Parathyroid adenoma (tissue), 2 donors: ENCODE data around the gene TACC2.
"Not testable (repeated sequence)": the region's sequence is repeated elsewhere in the genome, so short reads cannot be mapped to it uniquely, and the experiment has no call there.

Source experiments
- H2AFZ ChIP-seq: fragments of 300-600 bp; sonication (generic); one replicate; pipeline ENCODE4 v1.7.0; 2017; ENCODE audit warnings: antibody characterized with exemption, mild to moderate bottlenecking
- H3K27ac ChIP-seq: fragments of 300-600 bp; sonication (generic); one replicate; pipeline ENCODE4 v1.7.0; 2017
- H3K27me3 ChIP-seq: fragments of 300-600 bp; sonication (generic); one replicate; pipeline ENCODE4 v1.7.0; 2017; ENCODE audit warnings: low read length; ENCODE audit not compliant: control insufficient read depth, insufficient read depth
- H3K36me3 ChIP-seq: fragments of 300-600 bp; sonication (generic); one replicate; pipeline ENCODE4 v1.7.0; 2017; ENCODE audit warnings: low read length; ENCODE audit not compliant: control insufficient read depth, insufficient read depth
- H3K4me1 ChIP-seq: fragments of 300-600 bp; sonication (generic); one replicate; pipeline ENCODE4 v1.7.0; 2017; ENCODE audit warnings: control low read depth
- H3K4me2 ChIP-seq: fragments of 300-600 bp; sonication (generic); one replicate; pipeline ENCODE4 v1.7.0; 2017; ENCODE audit warnings: low read length
- H3K4me3 ChIP-seq: fragments of 300-600 bp; sonication (generic); one replicate; pipeline ENCODE4 v1.7.0; 2017; ENCODE audit warnings: low read depth, low read length
- H3K79me2 ChIP-seq: fragments of 300-600 bp; sonication (generic); one replicate; pipeline ENCODE4 v1.7.0; 2017; ENCODE audit warnings: control low read depth
- H3K9ac ChIP-seq: fragments of 300-600 bp; sonication (generic); one replicate; pipeline ENCODE4 v1.7.0; 2017; ENCODE audit warnings: mild to moderate bottlenecking
- H3K9me3 ChIP-seq: fragments of 300-600 bp; sonication (generic); one replicate; pipeline ENCODE4 v1.7.0; 2017; ENCODE audit warnings: low read length; ENCODE audit not compliant: control insufficient read depth
- CTCF ChIP-seq: fragments of 300-600 bp; sonication (generic); IDR thresholded peaks from one replicate; pipeline ENCODE4 v1.7.0; 2017; ENCODE audit warnings: antibody characterized with exemption, mild to moderate bottlenecking
- donor health status: primary hyperparathyroidism.

The TACC2 gene

DNA sequence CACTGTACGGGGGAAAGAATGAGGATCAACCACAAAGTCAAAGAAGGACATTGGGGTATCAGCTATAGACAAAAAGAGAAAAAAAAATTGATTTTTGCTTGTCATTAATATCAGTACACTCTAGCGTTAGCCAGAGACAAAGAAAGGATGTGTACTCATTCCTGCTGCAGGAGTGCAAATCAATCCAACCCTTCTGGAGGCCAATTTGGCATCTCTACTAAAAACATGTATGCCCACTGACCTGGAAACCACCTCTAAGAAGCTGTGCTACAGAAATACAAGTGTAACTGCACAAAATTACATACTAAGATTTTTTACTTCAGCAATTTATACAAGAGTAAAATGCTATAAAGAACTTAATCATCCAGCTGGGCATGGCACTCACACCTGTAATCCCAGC, 27.5 kb upstream of the TACC2 start:
- Histone ChIP-seq H3K4me1 (no peaks in the 10 kb centered on the region), H3K4me2 (no peak overlapping the region), H3K4me3 (no peak overlapping the region), H3K79me2 (no peaks in the 10 kb centered on the region), H3K9me3 (no peaks in the 10 kb centered on the region), H3K9ac (no peak overlapping the region), H3K36me3 (no peaks in the 10 kb centered on the region), H2AFZ (no peak overlapping the region), H3K27ac (no peak overlapping the region), H3K27me3 (no peaks in the 10 kb centered on the region)
- TF ChIP-seq CTCF = no peak

DNA sequence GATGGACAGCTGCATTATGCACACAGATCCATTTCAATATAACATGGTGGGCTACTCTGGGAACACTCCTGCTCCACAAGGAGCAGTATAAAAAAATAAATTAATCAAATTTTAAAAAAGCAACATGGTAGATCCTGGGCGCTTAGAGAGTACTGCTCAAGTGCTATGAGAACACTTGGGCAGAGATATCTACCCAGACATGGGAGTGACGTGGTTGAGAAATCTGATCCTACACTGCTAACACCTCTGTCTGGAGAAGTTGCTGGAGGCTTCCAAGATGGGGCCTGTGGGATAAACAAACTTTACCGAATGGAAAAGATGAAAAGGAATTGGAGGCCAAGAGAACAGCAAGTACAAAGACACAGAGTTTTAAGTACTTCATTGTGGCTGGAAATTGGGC, 23.0 kb upstream of the TACC2 start:
- Histone ChIP-seq H3K9me3 (no peaks in the 10 kb centered on the region), H3K4me3 (no peak overlapping the region), H3K36me3 (no peaks in the 10 kb centered on the region), H3K27ac (no peak overlapping the region), H3K79me2 (no peaks in the 10 kb centered on the region), H3K4me1 (no peaks in the 10 kb centered on the region), H3K4me2 (no peak overlapping the region), H3K9ac (no peak overlapping the region), H3K27me3 (no peaks in the 10 kb centered on the region), H2AFZ (no peak overlapping the region)
- TF ChIP-seq CTCF = no peak

DNA sequence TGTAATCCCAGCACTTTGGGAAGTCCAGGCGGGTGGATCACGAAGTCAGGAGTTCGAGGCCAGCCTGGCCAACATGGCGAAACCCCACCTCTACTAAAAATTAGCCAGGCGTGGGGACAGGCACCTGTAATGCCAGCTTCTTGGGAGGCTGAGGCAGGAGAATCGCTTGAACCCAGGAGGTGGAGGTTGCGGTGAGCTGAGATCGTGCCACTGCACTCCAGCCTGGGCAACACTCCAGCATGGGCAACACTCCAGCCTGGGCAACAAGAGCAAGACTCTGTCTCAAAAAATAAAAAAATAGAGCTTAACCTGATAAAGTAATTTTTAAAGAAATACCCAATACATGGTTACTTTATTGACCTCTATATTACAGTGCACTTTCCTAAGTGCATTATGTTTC, 19.9 kb upstream of the TACC2 start:
- H3K36me3 ChIP-seq = not testable (repeated sequence)

GRCh38 chr10:121974019-121974534, 14.9 kb upstream of the TACC2 start:
- TF ChIP-seq CTCF = no peak
- Histone ChIP-seq H3K9me3 (no peaks in the 10 kb centered on the region), H3K9ac (peak overlapping the region; percentile 97), H3K4me2 (peak overlapping the region; percentile 75), H3K4me1 (no peaks in the 10 kb centered on the region), H3K27me3 (no peaks in the 10 kb centered on the region), H3K27ac (peak overlapping the region; percentile 95), H2AFZ (peak overlapping the region; percentile 100), H3K79me2 (no peaks in the 10 kb centered on the region), H3K36me3 (no peaks in the 10 kb centered on the region), H3K4me3 (peak overlapping the region; percentile 70)

More for the DNA sequence above, 19.9 kb upstream of the TACC2 start:
- H3K4me3 ChIP-seq, H3K27me3 ChIP-seq, H2AFZ ChIP-seq, H3K79me2 ChIP-seq, H3K4me1 ChIP-seq, H3K27ac ChIP-seq, H3K9ac ChIP-seq, H3K9me3 ChIP-seq, H3K4me2 ChIP-seq: not testable (repeated sequence)

DNA sequence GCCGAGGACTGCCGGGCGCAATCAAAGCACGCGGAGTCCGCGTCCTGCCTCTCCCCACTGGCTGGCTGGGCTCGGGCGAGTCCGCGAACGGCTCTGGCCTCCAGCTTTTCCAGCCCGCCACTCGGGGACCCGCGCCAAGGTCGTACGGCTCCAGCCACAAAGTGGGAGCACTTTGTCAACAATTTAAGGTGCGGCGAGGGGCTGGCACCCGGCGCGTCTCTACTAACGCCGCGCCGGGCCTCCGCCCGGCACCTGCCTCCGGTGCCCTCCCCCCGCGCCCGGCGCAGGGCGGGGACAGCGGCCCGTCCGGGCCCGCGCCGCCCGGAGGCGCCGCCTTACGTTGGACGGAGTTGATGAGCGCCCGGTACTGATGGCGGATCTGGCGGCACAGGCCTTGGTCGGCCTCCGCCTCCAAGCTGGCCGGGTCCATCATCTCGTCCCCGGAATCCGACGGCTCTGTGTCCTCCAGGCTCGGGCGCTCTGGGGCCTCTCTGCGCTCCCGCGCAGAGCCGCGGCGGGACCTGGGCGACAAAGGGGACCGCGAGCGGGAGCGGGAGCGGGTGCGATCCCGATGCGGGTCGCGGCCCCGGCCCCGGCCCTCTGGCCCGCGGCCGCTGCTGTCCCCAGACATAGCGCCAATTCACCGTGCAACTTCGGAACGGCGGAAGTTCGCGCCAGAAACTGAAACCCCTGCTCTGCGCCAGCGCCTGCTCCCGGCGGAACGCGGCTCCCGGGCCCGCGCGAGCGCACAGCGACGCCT, 14.2 kb upstream of the TACC2 start, which contains the start of gene NSMCE4A:
NSMCE4A (minus strand) TSS at position 683 of the 760 bp plus-strand sequence; CDS start at position 631, 52 bp downstream.
- Histone ChIP-seq H2AFZ (peak within 1 kb of the TSS; percentile 100), H3K27me3 (no peaks in the 10 kb centered on the region), H3K9ac (peak within 1 kb of the TSS; percentile 97), H3K36me3 (no peaks in the 10 kb centered on the region), H3K4me2 (peak within 1 kb of the TSS; percentile 75), H3K9me3 (no peaks in the 10 kb centered on the region), H3K79me2 (no peaks in the 10 kb centered on the region), H3K27ac (peak within 1 kb of the TSS; percentile 95), H3K4me3 (peak within 1 kb of the TSS; percentile 70), H3K4me1 (no peaks in the 10 kb centered on the region)
- TF ChIP-seq CTCF = peak; percentile 78
